A549 (cell line): ENCODE results near the gene TEKT5. TPM values are rescaled to one million over a fixed set of nuclear protein-coding genes. Genes with fewer than 3 reads are reported as not detected.

ENCODE experiments used
- ATAC-seq, 2 experiments: fragments of 200-7000 bp in 1 of 2; fragments of >200 bp in 1 of 2; cut with Nextera tagmentation in 1 of 2; cut with Tn5 transposase in 1 of 2; 3 replicates each; pipeline versions ENCODE4 v1.8.0 to v1.9.1; 2018 to 2020; ENCODE audit warnings: mild to moderate bottlenecking in 1 of 2, moderate library complexity in 1 of 2
- CTCF ChIA-PET: fragments of 300-600 bp; sonication (Branson Sonifier 250); formaldehyde crosslinking; extraction: SDS; loops from one replicate; lab custom pipeline; 2021; ENCODE audit warnings: antibody characterized with exemption, inconsistent platforms; lab: Yijun Ruan, JAX
- POLR2A ChIA-PET: fragments of 350-600 bp; formaldehyde crosslinking; extraction: SDS; loops from one replicate; lab custom pipeline; 2021; ENCODE audit warnings: antibody characterized with exemption, inconsistent platforms; lab: Yijun Ruan, JAX
- DNase-seq, 2 experiments: peaks; one replicate each; pipeline versions ENCODE4 v3.0.0 to v3.0.0-alpha.2; 2011 to 2016; ENCODE audit warnings: low read depth in 1 of 2, low spot score in 1 of 2
- FAIRE-seq: peaks from 2 replicates; lab custom pipeline; 2011; peaks lifted over from hg19 to GRCh38; lab: Jason Lieb, UNC
- H3K27ac ChIP-seq, 2 experiments: fragments of >200 bp; sonication (Bioruptor Twin); formaldehyde crosslinking; 3 replicates each; pipeline ENCODE4 v1.5.1; 2016 to 2017
- H3K4me1 ChIP-seq: fragments of >200 bp; sonication (Bioruptor Twin); formaldehyde crosslinking; 3 replicates; pipeline ENCODE4 v1.6.1; 2016
- H3K4me2 ChIP-seq: fragments of >200 bp; sonication (Bioruptor Twin); formaldehyde crosslinking; 3 replicates; pipeline ENCODE4 v1.6.1; 2016
- H3K4me3 ChIP-seq: fragments of >200 bp; sonication (Bioruptor Twin); formaldehyde crosslinking; 3 replicates; pipeline ENCODE4 v1.5.1; 2016
- H3K9me3 ChIP-seq: fragments of >200 bp; sonication (Bioruptor Twin); formaldehyde crosslinking; 3 replicates; pipeline ENCODE4 v1.6.1; 2016
- BHLHE40 ChIP-seq: IDR thresholded peaks from 2 replicates; pipeline ENCODE4 v1.6.1; 2012; ENCODE audit warnings: low read depth, low read length, inconsistent platforms
- CBX2 ChIP-seq: fragments of 200-600 bp; sonication (generic); IDR thresholded peaks from 2 replicates; pipeline ENCODE4 v1.6.1; 2016; ENCODE audit warnings: low read depth, mild to moderate bottlenecking, borderline replicate concordance
- CBX8 ChIP-seq: fragments of 200-600 bp; sonication (generic); IDR thresholded peaks from 2 replicates; pipeline ENCODE4 v1.6.1; 2016
- CEBPB ChIP-seq, 2 experiments: fragments of >200 bp in 1 of 2; sonication (Bioruptor Twin) in 1 of 2; formaldehyde crosslinking in 1 of 2; IDR thresholded peaks; 2 replicates each; pipeline ENCODE4 v1.6.1; 2012 to 2016
- CHD2 ChIP-seq: fragments of 150-350 bp; IDR thresholded peaks from 2 replicates; pipeline ENCODE4 v1.6.1; 2014; ENCODE audit warnings: low read length; ENCODE audit not compliant: partially characterized antibody
- CHD4 ChIP-seq: fragments of 200-600 bp; sonication (generic); IDR thresholded peaks from 2 replicates; pipeline ENCODE4 v1.6.1; 2016; ENCODE audit warnings: antibody characterized with exemption, mild to moderate bottlenecking, borderline replicate concordance
- EP300 ChIP-seq, 2 experiments: fragments of >200 bp; sonication (Bioruptor Twin); formaldehyde crosslinking; IDR thresholded peaks; 2 replicates in 1 of 2; 3 replicates in 1 of 2; pipeline ENCODE4 v1.6.1; 2016 to 2017
- ESRRA ChIP-seq: fragments of 150-350 bp; IDR thresholded peaks from 2 replicates; pipeline ENCODE4 v1.6.1; 2014; ENCODE audit warnings: mild to moderate bottlenecking, low read length, borderline replicate concordance
- FOSL2 ChIP-seq, 2 experiments: fragments of 450-650 bp in 1 of 2; fragments of >200 bp in 1 of 2; sonication (Bioruptor Twin) in 1 of 2; formaldehyde crosslinking; IDR thresholded peaks; 2 replicates each; pipeline versions ENCODE4 v1.5.0 to v1.6.1; 2016 to 2020; ENCODE audit warnings: mild to moderate bottlenecking in 1 of 2, moderate library complexity in 1 of 2
- FOXS1 ChIP-seq: fragments of 250-450 bp; sonication (Bioruptor Pico); IDR thresholded peaks from 2 replicates; pipeline ENCODE4 v1.5.0; 2020; ENCODE audit warnings: mild to moderate bottlenecking, moderate library complexity
- GATA3 ChIP-seq: IDR thresholded peaks from 2 replicates; pipeline ENCODE4 v1.6.1; 2012; ENCODE audit warnings: borderline replicate concordance
- HEYL ChIP-seq: fragments of 250-450 bp; sonication (Bioruptor Pico); IDR thresholded peaks from 2 replicates; pipeline ENCODE4 v1.8.0; 2021; ENCODE audit warnings: mild to moderate bottlenecking, moderate library complexity
- HOXA7 ChIP-seq: fragments of 250-450 bp; sonication (Bioruptor Pico); IDR thresholded peaks from 2 replicates; pipeline ENCODE4 v1.5.0; 2020; ENCODE audit warnings: mild to moderate bottlenecking, moderate library complexity
- HOXB13 ChIP-seq: fragments of 250-450 bp; sonication (Bioruptor Pico); IDR thresholded peaks from 2 replicates; pipeline ENCODE4 v1.5.0; 2020; ENCODE audit warnings: low read depth, mild to moderate bottlenecking, moderate library complexity
- JUN ChIP-seq, 2 experiments: fragments of >200 bp; sonication (Bioruptor Twin); formaldehyde crosslinking; IDR thresholded peaks; 2 replicates in 1 of 2; 3 replicates in 1 of 2; pipeline ENCODE4 v1.6.1; 2016 to 2017
- KDM1A ChIP-seq: fragments of 200-600 bp; sonication (generic); IDR thresholded peaks from 2 replicates; pipeline ENCODE4 v1.6.1; 2016; ENCODE audit warnings: low read depth, mild to moderate bottlenecking
- KDM5A ChIP-seq: fragments of 200-600 bp; sonication (generic); IDR thresholded peaks from 2 replicates; pipeline ENCODE4 v1.6.1; 2016; ENCODE audit warnings: antibody characterized with exemption, mild to moderate bottlenecking
- MAFK ChIP-seq: fragments of 450-650 bp; IDR thresholded peaks from 2 replicates; pipeline ENCODE4 v1.6.1; 2014; ENCODE audit not compliant: partially characterized antibody
- MAZ ChIP-seq: fragments of 150-350 bp; IDR thresholded peaks from 2 replicates; pipeline ENCODE4 v1.6.1; 2014; ENCODE audit warnings: antibody characterized with exemption, low read depth, low read length, borderline replicate concordance
- MYC ChIP-seq: IDR thresholded peaks from 2 replicates; pipeline ENCODE4 v1.6.1; 2012; ENCODE audit warnings: mild to moderate bottlenecking, inconsistent platforms, low read length, improper control_type of control experiment, borderline replicate concordance
- PHF8 ChIP-seq: fragments of 200-600 bp; sonication (generic); IDR thresholded peaks from 2 replicates; pipeline ENCODE4 v1.6.1; 2016; ENCODE audit warnings: low read depth, mild to moderate bottlenecking, antibody characterized with exemption, moderate library complexity, borderline replicate concordance
- POLR2A ChIP-seq: IDR thresholded peaks from 2 replicates; pipeline ENCODE4 v1.6.1; 2012; ENCODE audit warnings: mild to moderate bottlenecking, low read length
- RAD21 ChIP-seq, 2 experiments: fragments of >200 bp in 1 of 2; sonication (Bioruptor Twin) in 1 of 2; formaldehyde crosslinking in 1 of 2; IDR thresholded peaks in 1 of 2; conservative IDR thresholded peaks in 1 of 2; 2 replicates in 1 of 2; 3 replicates in 1 of 2; pipeline ENCODE4 v1.6.1; 2012 to 2018; ENCODE audit warnings: inconsistent platforms in 1 of 2
- RCOR1 ChIP-seq: fragments of 150-350 bp; IDR thresholded peaks from 2 replicates; pipeline ENCODE4 v1.6.1; 2014; ENCODE audit warnings: antibody characterized with exemption, low read length, low read depth
- SMC3 ChIP-seq: fragments of >200 bp; sonication (Bioruptor Twin); formaldehyde crosslinking; IDR thresholded peaks from 3 replicates; pipeline ENCODE4 v1.6.1; 2018; ENCODE audit warnings: inconsistent platforms
- TP53 ChIP-seq: fragments of 250-450 bp; sonication (Bioruptor Pico); IDR thresholded peaks from 2 replicates; pipeline ENCODE4 v1.5.0; 2021; ENCODE audit warnings: mild to moderate bottlenecking, moderate library complexity
- ZC3H11A ChIP-seq: fragments of 450-650 bp; IDR thresholded peaks from 2 replicates; pipeline ENCODE4 v1.6.1; 2014; ENCODE audit warnings: antibody characterized with exemption, mild to moderate bottlenecking
- WGBS: methylation state at CpG from one replicate; pipeline ENCODE4 v1.1.6; 2017; ENCODE audit errors: missing lambda C conversion rate; 5-methylcytosine and 5-hydroxymethylcytosine counted together
- polyA plus RNA-seq, 4 experiments: library from polyadenylated mRNA; depleted of rRNA in 3 of 4; stranded (reverse); fragments of >200 nt; fragmentation: RNase III in 1 of 4; extraction: RNeasy Plus Mini Kit Qiagen cat#74134 plus additional on column Dnase treatment in 1 of 4; gene quantifications; 2 replicates in 3 of 4; 3 replicates in 1 of 4; pipeline ENCODE4 v1.2.3, GENCODE V29; 2011 to 2017
- TF ChIP-seq, protein P1 (sequence below): fragments of 200-600 bp; sonication (generic); IDR thresholded peaks from 2 replicates; pipeline ENCODE4 v1.6.1; 2016; ENCODE audit warnings: antibody characterized with exemption, mild to moderate bottlenecking, moderate library complexity
- TF ChIP-seq, protein P2 (sequence below): IDR thresholded peaks from 2 replicates; pipeline ENCODE4 v1.6.1; 2012; ENCODE audit warnings: low read depth, borderline replicate concordance
- TF ChIP-seq, protein P3 (sequence below): fragments of >200 bp; sonication (Bioruptor Twin); formaldehyde crosslinking; IDR thresholded peaks from 3 replicates; pipeline ENCODE4 v1.6.1; 2016
- TF ChIP-seq, protein P4 (sequence below): IDR thresholded peaks from 2 replicates; pipeline ENCODE4 v1.6.1; 2012
- TF ChIP-seq, protein P5 (sequence below): IDR thresholded peaks from 2 replicates; pipeline ENCODE4 v1.6.1; 2012

The TEKT5 gene
- polyA plus RNA-seq, 2 of the 4 experiments (the other 2 are of a cell fraction) = 0.14 TPM; not detected in 1

DNA sequence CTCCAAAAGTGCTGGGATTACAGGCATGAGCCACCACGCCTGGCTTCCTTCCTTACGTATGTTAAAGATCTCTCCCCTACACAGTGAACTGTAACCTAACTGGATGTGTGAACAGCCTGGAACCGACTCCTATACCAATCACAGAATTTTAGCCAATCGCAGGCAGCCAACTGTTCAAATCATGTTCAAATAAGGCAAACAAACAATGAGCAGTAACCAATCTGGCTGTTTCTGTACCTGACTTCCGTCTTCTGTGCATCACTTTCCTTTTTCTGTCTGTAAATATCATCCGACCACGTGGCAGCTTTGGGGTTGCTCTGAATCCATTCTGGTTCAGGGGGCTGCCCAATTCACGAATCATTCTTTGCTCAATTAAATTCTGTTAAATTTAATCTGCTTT lies 27.5 kb downstream of the TEKT5 start:
- no peak for DNase-seq
- WGBS = 67% methylated on average over 8 of the region's 8 CpGs
- ATAC-seq = no peak
- CTCF ChIA-PET = interaction anchor here (1.2 to 1.9 kb wide), 2 partner anchors 70 to 251 kb away, joined by 3 to 5 read pairs; no protein-coding TSS in a partner anchor
- Histone ChIP-seq H3K4me3 (no peak overlapping the region), H3K4me2 (no peak overlapping the region), H3K4me1 (no peaks in the 10 kb centered on the region), H3K9me3 (no peaks in the 10 kb centered on the region), H3K27ac (no peak overlapping the region)
- POLR2A ChIA-PET = no interaction called here
- FAIRE-seq = no peak
- no peak for TF ChIP-seq HOXA7
- no peak for TF ChIP-seq MYC
- TF ChIP-seq, protein P1, sequence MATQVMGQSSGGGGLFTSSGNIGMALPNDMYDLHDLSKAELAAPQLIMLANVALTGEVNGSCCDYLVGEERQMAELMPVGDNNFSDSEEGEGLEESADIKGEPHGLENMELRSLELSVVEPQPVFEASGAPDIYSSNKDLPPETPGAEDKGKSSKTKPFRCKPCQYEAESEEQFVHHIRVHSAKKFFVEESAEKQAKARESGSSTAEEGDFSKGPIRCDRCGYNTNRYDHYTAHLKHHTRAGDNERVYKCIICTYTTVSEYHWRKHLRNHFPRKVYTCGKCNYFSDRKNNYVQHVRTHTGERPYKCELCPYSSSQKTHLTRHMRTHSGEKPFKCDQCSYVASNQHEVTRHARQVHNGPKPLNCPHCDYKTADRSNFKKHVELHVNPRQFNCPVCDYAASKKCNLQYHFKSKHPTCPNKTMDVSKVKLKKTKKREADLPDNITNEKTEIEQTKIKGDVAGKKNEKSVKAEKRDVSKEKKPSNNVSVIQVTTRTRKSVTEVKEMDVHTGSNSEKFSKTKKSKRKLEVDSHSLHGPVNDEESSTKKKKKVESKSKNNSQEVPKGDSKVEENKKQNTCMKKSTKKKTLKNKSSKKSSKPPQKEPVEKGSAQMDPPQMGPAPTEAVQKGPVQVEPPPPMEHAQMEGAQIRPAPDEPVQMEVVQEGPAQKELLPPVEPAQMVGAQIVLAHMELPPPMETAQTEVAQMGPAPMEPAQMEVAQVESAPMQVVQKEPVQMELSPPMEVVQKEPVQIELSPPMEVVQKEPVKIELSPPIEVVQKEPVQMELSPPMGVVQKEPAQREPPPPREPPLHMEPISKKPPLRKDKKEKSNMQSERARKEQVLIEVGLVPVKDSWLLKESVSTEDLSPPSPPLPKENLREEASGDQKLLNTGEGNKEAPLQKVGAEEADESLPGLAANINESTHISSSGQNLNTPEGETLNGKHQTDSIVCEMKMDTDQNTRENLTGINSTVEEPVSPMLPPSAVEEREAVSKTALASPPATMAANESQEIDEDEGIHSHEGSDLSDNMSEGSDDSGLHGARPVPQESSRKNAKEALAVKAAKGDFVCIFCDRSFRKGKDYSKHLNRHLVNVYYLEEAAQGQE = no peak
- TF ChIP-seq ZC3H11A = no peak
- TF ChIP-seq FOXS1 (CRISPR knock-in tag) = no peak
- no peak for TF ChIP-seq CBX2
- no peak for TF ChIP-seq MAFK
- no peak for TF ChIP-seq ESRRA
- TF ChIP-seq, protein P2, sequence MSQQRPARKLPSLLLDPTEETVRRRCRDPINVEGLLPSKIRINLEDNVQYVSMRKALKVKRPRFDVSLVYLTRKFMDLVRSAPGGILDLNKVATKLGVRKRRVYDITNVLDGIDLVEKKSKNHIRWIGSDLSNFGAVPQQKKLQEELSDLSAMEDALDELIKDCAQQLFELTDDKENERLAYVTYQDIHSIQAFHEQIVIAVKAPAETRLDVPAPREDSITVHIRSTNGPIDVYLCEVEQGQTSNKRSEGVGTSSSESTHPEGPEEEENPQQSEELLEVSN = no peak
- TF ChIP-seq CEBPB (IDR thresholded peaks at IDR 0.05) = no peak
- no peak for TF ChIP-seq CHD4
- TF ChIP-seq TP53 (CRISPR knock-in tag) = no peak
- TF ChIP-seq KDM1A = no peak
- TF ChIP-seq HOXB13 (CRISPR knock-in tag) = no peak
- TF ChIP-seq GATA3 = no peak

DNA sequence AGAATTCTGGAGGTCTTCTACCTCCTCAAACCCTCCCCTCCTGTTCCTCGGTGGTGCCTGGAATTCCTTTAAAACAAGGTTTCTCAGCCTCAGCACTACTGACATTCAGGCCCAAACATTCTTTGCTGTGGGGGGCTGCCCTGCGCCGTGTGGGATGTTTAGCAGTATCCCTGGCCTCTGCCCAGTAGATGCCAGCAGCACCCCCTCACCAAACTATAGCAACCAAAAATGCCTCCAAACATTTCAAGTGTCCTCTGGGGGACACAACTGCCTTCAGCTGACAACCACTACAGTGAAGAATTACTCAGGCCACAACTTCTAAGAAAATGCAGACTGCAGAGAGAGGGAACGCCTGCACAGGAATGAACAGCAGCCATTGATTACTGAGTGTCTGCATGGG lies 28.4 kb downstream of the TEKT5 start:
- no peak for TF ChIP-seq EP300 (IDR thresholded peaks at IDR 0.05)
- TF ChIP-seq CHD2 = no peak
- no peak for TF ChIP-seq HEYL
- no peak for TF ChIP-seq MYC
- TF ChIP-seq, protein P3, sequence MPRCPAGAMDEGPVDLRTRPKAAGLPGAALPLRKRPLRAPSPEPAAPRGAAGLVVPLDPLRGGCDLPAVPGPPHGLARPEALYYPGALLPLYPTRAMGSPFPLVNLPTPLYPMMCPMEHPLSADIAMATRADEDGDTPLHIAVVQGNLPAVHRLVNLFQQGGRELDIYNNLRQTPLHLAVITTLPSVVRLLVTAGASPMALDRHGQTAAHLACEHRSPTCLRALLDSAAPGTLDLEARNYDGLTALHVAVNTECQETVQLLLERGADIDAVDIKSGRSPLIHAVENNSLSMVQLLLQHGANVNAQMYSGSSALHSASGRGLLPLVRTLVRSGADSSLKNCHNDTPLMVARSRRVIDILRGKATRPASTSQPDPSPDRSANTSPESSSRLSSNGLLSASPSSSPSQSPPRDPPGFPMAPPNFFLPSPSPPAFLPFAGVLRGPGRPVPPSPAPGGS = no peak
- TF ChIP-seq CBX8 = no peak
- no peak for TF ChIP-seq POLR2A
- TF ChIP-seq MAZ = no peak
- TF ChIP-seq PHF8 = no peak
- no peak for TF ChIP-seq JUN (IDR thresholded peaks at IDR 0.05)
- TF ChIP-seq BHLHE40 = no peak
- TF ChIP-seq, protein P4, sequence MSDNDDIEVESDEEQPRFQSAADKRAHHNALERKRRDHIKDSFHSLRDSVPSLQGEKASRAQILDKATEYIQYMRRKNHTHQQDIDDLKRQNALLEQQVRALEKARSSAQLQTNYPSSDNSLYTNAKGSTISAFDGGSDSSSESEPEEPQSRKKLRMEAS = no peak
- no peak for TF ChIP-seq FOSL2 (IDR thresholded peaks at IDR 0.05)
- TF ChIP-seq FOSL2 (CRISPR knock-in tag; IDR thresholded peaks at IDR 0.05) = no peak
- no peak for TF ChIP-seq GATA3
- no peak for TF ChIP-seq SMC3
- TF ChIP-seq RCOR1 = no peak
- TF ChIP-seq RAD21 (conservative IDR thresholded peaks at IDR 0.05 in 1 of 2, IDR thresholded peaks at IDR 0.05 in 1 of 2) = no peak
- TF ChIP-seq KDM5A = no peak
- TF ChIP-seq, protein P5, sequence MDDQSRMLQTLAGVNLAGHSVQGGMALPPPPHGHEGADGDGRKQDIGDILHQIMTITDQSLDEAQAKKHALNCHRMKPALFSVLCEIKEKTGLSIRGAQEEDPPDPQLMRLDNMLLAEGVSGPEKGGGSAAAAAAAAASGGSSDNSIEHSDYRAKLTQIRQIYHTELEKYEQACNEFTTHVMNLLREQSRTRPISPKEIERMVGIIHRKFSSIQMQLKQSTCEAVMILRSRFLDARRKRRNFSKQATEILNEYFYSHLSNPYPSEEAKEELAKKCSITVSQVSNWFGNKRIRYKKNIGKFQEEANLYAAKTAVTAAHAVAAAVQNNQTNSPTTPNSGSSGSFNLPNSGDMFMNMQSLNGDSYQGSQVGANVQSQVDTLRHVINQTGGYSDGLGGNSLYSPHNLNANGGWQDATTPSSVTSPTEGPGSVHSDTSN = no peak
- ATAC-seq (no peak), FAIRE-seq (no peak), DNase-seq (no peak)
- POLR2A ChIA-PET = no interaction called here
- H3K4me2 ChIP-seq = no peak overlapping the region
- H3K4me1 ChIP-seq = no peaks in the 10 kb centered on the region
- no peak overlapping the region for H3K27ac ChIP-seq
- 92% methylated on average over 4 of the region's 4 CpGs for WGBS
- no peak overlapping the region for H3K4me3 ChIP-seq
- no peaks in the 10 kb centered on the region for H3K9me3 ChIP-seq
- CTCF ChIA-PET = interaction anchor here (1.9 kb wide), 1 partner anchor 70 kb away, joined by 5 read pairs; no protein-coding TSS in a partner anchor
